AG04450 (cell line): ENCODE measurements around the gene RFLNA. TPM values are rescaled to one million over a fixed set of nuclear protein-coding genes. Genes with fewer than 3 reads are reported as not detected.

Source experiments
- CTCF ChIA-PET: fragments of 300-600, 350-600 bp; formaldehyde crosslinking; extraction: SDS; loops from one replicate; lab custom pipeline; 2022; ENCODE audit warnings: antibody characterized with exemption, inconsistent platforms; lab: Charles Lee
- POLR2A ChIA-PET: fragments of 350-600 bp; formaldehyde crosslinking; extraction: SDS; loops from one replicate; lab custom pipeline; 2021; ENCODE audit warnings: antibody characterized with exemption, inconsistent platforms; lab: Yijun Ruan, JAX
- DNase-seq: peaks from one replicate; pipeline ENCODE4 v3.0.0-alpha.2; 2011; ENCODE audit warnings: low read depth, low spot score
- H3K27ac ChIP-seq: one replicate; pipeline ENCODE4 v1.5.1; 2012; ENCODE audit warnings: low read depth, low read length, control low read depth
- H3K27me3 ChIP-seq: one replicate; pipeline ENCODE4 v1.6.0; 2012; ENCODE audit warnings: low read length; ENCODE audit not compliant: control insufficient read depth, insufficient read depth
- H3K4me3 ChIP-seq: 2 replicates; pipeline ENCODE4 v1.5.1; 2011; ENCODE audit warnings: mild to moderate bottlenecking, low read depth, low read length, control low read depth
- H3K9me3 ChIP-seq: 2 replicates; pipeline ENCODE4 v1.5.1; 2012; ENCODE audit warnings: low read length; ENCODE audit not compliant: control insufficient read depth, insufficient read depth
- polyA plus RNA-seq: library from polyadenylated mRNA; depleted of rRNA; stranded (reverse); fragments of >200 nt; gene quantifications from 2 replicates; pipeline ENCODE4 v1.2.3, GENCODE V29; 2011
- TF ChIP-seq, protein P1 (sequence below): IDR thresholded peaks from 2 replicates; pipeline ENCODE4 v1.5.1; 2011; ENCODE audit warnings: low read depth, low read length, control low read depth, inconsistent platforms

The RFLNA gene
- polyA plus RNA-seq, 1 experiment = not detected

DNA sequence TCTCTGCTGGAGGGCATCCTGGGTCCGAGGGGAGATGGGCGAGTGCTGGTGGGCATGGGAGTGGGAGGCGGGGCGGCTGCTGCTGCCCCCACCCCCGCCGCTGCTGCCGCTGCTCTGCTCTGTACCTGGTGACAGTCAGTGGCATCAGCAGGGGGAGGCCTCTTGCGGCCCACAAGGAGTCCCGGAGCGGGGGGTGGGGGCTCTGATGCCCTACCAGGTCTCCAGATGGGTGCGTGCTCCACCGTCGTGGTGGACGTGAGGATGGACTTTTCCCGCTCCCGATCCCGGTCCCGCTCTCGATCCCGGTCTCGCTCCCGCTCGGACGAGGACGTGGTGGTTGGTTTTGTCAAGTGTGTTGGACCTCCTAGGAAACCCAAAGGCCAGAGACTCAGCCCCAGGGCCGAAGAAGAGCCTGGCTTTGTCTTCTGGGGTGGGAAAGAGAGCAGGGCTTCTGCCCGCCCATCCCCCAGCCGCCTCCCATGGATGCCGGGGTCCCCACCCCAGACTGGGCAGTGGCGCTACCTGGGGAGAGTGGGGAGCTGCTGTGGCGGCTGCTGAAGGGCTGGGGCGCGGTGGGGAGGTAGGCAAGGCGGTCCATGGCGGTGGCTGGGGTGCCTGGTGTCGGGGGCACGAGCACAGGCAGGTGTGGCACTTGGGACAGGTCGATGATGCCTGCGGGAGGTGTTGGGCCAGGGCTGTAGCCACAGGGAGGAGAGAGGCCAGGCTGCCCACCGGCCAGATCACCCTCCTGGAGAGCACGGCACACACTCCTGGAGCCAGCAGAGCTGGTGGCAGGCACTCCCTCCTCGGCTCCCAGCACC lies 45.4 kb downstream of the RFLNA start:
- DNase-seq = no peak
- ChIA-PET POLR2A (no interaction called here), CTCF (no interaction called here)
- no peaks in the 10 kb centered on the region for H3K27me3 ChIP-seq
- no peak overlapping the region for H3K27ac ChIP-seq
- no peak overlapping the region for H3K4me3 ChIP-seq
- TF ChIP-seq, protein P1, sequence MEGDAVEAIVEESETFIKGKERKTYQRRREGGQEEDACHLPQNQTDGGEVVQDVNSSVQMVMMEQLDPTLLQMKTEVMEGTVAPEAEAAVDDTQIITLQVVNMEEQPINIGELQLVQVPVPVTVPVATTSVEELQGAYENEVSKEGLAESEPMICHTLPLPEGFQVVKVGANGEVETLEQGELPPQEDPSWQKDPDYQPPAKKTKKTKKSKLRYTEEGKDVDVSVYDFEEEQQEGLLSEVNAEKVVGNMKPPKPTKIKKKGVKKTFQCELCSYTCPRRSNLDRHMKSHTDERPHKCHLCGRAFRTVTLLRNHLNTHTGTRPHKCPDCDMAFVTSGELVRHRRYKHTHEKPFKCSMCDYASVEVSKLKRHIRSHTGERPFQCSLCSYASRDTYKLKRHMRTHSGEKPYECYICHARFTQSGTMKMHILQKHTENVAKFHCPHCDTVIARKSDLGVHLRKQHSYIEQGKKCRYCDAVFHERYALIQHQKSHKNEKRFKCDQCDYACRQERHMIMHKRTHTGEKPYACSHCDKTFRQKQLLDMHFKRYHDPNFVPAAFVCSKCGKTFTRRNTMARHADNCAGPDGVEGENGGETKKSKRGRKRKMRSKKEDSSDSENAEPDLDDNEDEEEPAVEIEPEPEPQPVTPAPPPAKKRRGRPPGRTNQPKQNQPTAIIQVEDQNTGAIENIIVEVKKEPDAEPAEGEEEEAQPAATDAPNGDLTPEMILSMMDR = no peak
- H3K9me3 ChIP-seq = no peaks in the 10 kb centered on the region; the same call in 1 of the 2 replicates

DNA sequence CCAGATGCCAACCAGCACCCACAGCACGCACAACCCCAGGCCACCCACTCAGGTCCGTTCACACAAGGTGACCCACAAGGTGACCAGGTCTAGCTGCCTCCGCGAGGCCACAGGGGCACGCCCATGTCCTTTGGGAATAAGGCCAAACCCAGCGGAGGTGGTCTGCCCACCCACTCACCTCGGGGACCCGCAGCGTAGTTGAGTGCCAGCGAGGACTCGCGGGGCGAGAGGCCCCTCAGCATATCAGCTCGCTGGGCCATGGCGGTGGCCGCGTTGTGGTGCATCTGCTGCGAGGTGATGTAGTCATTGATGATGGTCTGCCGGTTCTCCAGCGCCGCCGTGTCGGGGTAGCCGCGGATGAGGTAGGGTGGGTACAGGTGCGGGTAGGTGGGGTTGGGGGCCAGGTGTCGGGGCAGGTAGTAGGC lies 46.8 kb downstream of the RFLNA start:
- CTCF ChIA-PET = no interaction called here
- no peak for DNase-seq
- Histone ChIP-seq H3K4me3 (no peak overlapping the region), H3K27me3 (no peaks in the 10 kb centered on the region), H3K27ac (no peak overlapping the region), H3K9me3 (no peaks in the 10 kb centered on the region; the same call in 1 of the 2 replicates)
- TF ChIP-seq, protein P1 = no peak
- POLR2A ChIA-PET = no interaction called here

DNA sequence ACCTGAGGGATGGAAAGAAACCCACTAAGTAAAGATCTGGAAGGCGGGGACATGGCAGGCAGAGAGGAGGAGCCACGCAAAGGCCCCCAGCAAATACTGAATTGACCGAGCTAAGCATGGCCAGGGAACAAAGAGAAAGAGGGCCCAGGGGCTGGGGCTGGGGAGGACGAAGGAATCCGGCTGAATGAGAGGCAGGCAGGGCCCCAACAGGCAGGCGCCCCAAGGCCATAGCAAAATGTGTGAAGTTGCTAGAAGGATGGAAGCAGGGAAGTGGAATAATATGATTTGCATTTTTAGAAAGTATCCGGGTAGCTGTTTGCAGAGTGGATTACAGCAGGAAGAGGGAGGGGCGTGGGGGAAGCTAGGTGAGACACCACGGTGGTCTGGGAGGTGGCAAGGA lies 49.1 kb downstream of the RFLNA start:
- ChIA-PET POLR2A (no interaction called here), CTCF (no interaction called here)
- Histone ChIP-seq H3K27me3 (no peaks in the 10 kb centered on the region), H3K9me3 (no peaks in the 10 kb centered on the region; the same call in 1 of the 2 replicates), H3K27ac (no peak overlapping the region), H3K4me3 (no peak overlapping the region)
- TF ChIP-seq, protein P1 = no peak
- no peak for DNase-seq

DNA sequence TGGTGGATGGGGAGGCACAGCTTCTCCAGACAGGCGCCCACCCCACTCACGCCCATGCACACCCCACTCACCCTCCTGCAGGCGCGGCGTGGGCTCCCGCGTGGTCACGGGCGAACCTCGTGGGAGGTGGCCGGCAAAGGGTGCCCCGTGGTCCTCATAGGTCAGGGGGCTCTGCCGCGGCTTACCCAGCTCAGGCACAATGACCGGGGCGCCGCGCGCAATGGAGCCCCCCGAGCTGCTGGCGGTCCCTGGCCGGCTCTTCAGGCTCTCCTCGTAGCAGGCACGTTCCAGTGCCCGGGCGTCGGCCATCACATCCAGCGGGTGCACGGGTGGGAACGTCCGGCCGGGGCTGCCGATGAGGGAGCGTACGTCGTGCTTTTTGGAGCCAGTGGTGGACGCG lies 49.6 kb downstream of the RFLNA start:
- no peaks in the 10 kb centered on the region for H3K27me3 ChIP-seq
- ChIA-PET CTCF (no interaction called here), POLR2A (no interaction called here)
- H3K9me3 ChIP-seq = no peaks in the 10 kb centered on the region; the same call in 1 of the 2 replicates
- H3K27ac ChIP-seq = no peak overlapping the region
- TF ChIP-seq, protein P1 = no peak
- H3K4me3 ChIP-seq = no peak overlapping the region
- no peak for DNase-seq

DNA sequence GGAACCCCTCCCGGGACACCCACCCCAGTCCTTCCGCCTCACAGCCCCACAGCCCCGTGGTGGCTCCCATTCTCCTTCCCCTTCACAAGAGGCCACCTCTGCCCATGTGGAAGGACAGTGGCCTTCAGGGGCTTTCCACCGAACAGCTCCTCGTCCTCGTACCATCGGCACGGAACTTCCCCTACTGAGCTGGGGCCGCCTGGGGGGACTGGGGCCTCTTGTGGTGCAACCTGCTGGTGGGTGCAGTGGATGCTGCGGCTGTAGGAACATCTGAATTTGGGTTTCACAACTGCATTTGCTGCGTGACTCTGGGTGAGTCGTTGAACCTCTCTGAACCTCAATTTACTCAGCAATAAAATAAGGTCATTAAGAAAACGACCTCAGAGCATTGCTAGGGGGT lies 50.9 kb downstream of the RFLNA start:
- DNase-seq = no peak
- Histone ChIP-seq H3K27ac (no peak overlapping the region), H3K4me3 (no peak overlapping the region), H3K9me3 (no peaks in the 10 kb centered on the region; the same call in 1 of the 2 replicates), H3K27me3 (no peaks in the 10 kb centered on the region)
- ChIA-PET CTCF (no interaction called here), POLR2A (interaction anchor here (0.6 kb wide), 1 partner anchor 423 kb away, joined by 3 read pairs; no protein-coding TSS in a partner anchor)
- TF ChIP-seq, protein P1 = no peak
